H1 (cell line): Measurements from ENCODE around the gene PDPK1. TPM values are rescaled to one million over a fixed set of nuclear protein-coding genes. Genes with fewer than 3 reads are reported as not detected.

Experiments used
- ATF3 ChIP-seq: IDR thresholded peaks from 2 replicates; pipeline ENCODE4 v1.6.1; 2011; ENCODE audit warnings: low read depth, mild to moderate bottlenecking, low read length; ENCODE audit not compliant: insufficient read depth
- BCL11A ChIP-seq, 2 experiments: IDR thresholded peaks; one replicate each; pipeline ENCODE4 v1.6.1; 2011; ENCODE audit warnings: low read depth in 2 of 2, low read length in 2 of 2, mild to moderate bottlenecking in 2 of 2
- CBX5 ChIP-seq: fragments of 300-800, 300-1000 bp; sonication (generic); IDR thresholded peaks from 2 replicates; pipeline ENCODE4 v1.7.1; 2016; ENCODE audit warnings: antibody characterized with exemption, low read length, low read depth
- CBX8 ChIP-seq: fragments of 300-800, 300-1000 bp; sonication (generic); IDR thresholded peaks from 2 replicates; pipeline ENCODE4 v1.7.1; 2016; ENCODE audit warnings: low read depth, low read length, borderline replicate concordance
- CHD1 ChIP-seq: IDR thresholded peaks from 2 replicates; pipeline ENCODE4 v1.6.1; 2012; ENCODE audit warnings: low read depth, low read length, improper control_type of control experiment
- EP300 ChIP-seq, 2 experiments: IDR thresholded peaks; 1 replicate in 1 of 2; 2 replicates in 1 of 2; pipeline ENCODE4 v1.6.1; 2011 to 2012; ENCODE audit warnings: low read depth in 2 of 2, low read length in 2 of 2, mild to moderate bottlenecking in 2 of 2, borderline replicate concordance in 1 of 2, inconsistent platforms in 1 of 2, moderate library complexity in 1 of 2
- FOSL1 ChIP-seq: IDR thresholded peaks from 2 replicates; pipeline ENCODE4 v1.6.1; 2011; ENCODE audit warnings: mild to moderate bottlenecking, low read depth, low read length, moderate library complexity; ENCODE audit not compliant: insufficient read depth
- GTF2F1 ChIP-seq: IDR thresholded peaks from 2 replicates; pipeline ENCODE4 v1.6.1; 2012; ENCODE audit warnings: low read depth, low read length, improper control_type of control experiment, borderline replicate concordance
- KDM1A ChIP-seq: fragments of 200-600, 300-600 bp; sonication (generic); IDR thresholded peaks from 2 replicates; pipeline ENCODE4 v1.7.1; 2016; ENCODE audit warnings: mild to moderate bottlenecking, low read length, borderline replicate concordance
- KDM4A ChIP-seq: IDR thresholded peaks from one replicate; pipeline ENCODE4 v1.7.1; 2012; ENCODE audit warnings: low read depth, mild to moderate bottlenecking, moderate library complexity, low read length, inconsistent platforms; ENCODE audit not compliant: severe bottlenecking
- MAX ChIP-seq: IDR thresholded peaks from 2 replicates; pipeline ENCODE4 v1.6.1; 2012; ENCODE audit warnings: inconsistent platforms
- POLR2A ChIP-seq, 2 experiments: IDR thresholded peaks; 1 replicate in 1 of 2; 2 replicates in 1 of 2; pipeline ENCODE4 v1.6.1; 2011; ENCODE audit warnings: low read depth in 2 of 2, low read length in 2 of 2, mild to moderate bottlenecking in 2 of 2; ENCODE audit errors: control extremely low read depth in 1 of 2
- POU5F1 ChIP-seq: IDR thresholded peaks from 2 replicates; pipeline ENCODE4 v1.6.1; 2011; ENCODE audit warnings: low read depth, mild to moderate bottlenecking, low read length, moderate library complexity
- RBBP5 ChIP-seq: IDR thresholded peaks from 2 replicates; pipeline ENCODE4 v1.7.1; 2012; ENCODE audit warnings: low read depth, mild to moderate bottlenecking, inconsistent platforms, low read length, moderate library complexity, borderline replicate concordance
- RNF2 ChIP-seq: fragments of 200-900, 300-1000 bp; sonication (generic); IDR thresholded peaks from 2 replicates; pipeline ENCODE4 v1.7.1; 2016; ENCODE audit warnings: borderline replicate concordance, low read depth, mild to moderate bottlenecking, antibody characterized with exemption, low read length; ENCODE audit not compliant: poor library complexity, severe bottlenecking; ENCODE audit errors: missing control alignments
- RXRA ChIP-seq: IDR thresholded peaks from 2 replicates; pipeline ENCODE4 v1.6.1; 2011; ENCODE audit warnings: low read depth, mild to moderate bottlenecking, low read length, moderate library complexity; ENCODE audit not compliant: insufficient read depth
- SIN3A ChIP-seq, 2 experiments: IDR thresholded peaks in 1 of 2; conservative IDR thresholded peaks in 1 of 2; 2 replicates each; pipeline ENCODE4 v1.6.1; 2011 to 2012; ENCODE audit warnings: low read length in 2 of 2, improper control_type of control experiment in 1 of 2, low read depth in 1 of 2, mild to moderate bottlenecking in 1 of 2
- SP4 ChIP-seq: IDR thresholded peaks from 2 replicates; pipeline ENCODE4 v1.6.1; 2012; ENCODE audit warnings: low read length, inconsistent platforms
- SUZ12 ChIP-seq: fragments of 200-600 bp; sonication (generic); IDR thresholded peaks from 2 replicates; pipeline ENCODE4 v1.6.1; 2012; ENCODE audit warnings: mild to moderate bottlenecking, inconsistent platforms, low read length, moderate library complexity, mixed read lengths
- TBP ChIP-seq: IDR thresholded peaks from 2 replicates; pipeline ENCODE4 v1.6.1; 2011; ENCODE audit warnings: low read depth, low read length, improper control_type of control experiment
- TCF12 ChIP-seq: IDR thresholded peaks from 2 replicates; pipeline ENCODE4 v1.6.1; 2011; ENCODE audit warnings: low read depth, mild to moderate bottlenecking, low read length
- TEAD4 ChIP-seq: IDR thresholded peaks from 2 replicates; pipeline ENCODE4 v1.6.1; 2012; ENCODE audit warnings: low read depth, low read length, inconsistent platforms, mixed read lengths
- polyA plus RNA-seq, 7 experiments: library from polyadenylated mRNA; depleted of rRNA in 3 of 7; stranded (reverse) in 5 of 7; unstranded in 2 of 7; fragments of >200 nt in 5 of 7; fragments of 200-250 nt in 2 of 7; gene quantifications; 1 replicate in 5 of 7; 2 replicates in 1 of 7; 4 replicates in 1 of 7; pipeline versions ENCODE4 v1.2.1 to v1.2.3, GENCODE V29; 2011 to 2013; ENCODE audit warnings: missing spikeins in 2 of 7, mixed read lengths in 2 of 7
- total RNA-seq: library from RNA; stranded (reverse); fragmentation: NEBNext Ultra II Directional; extraction: Animal tissue kit (Norgen Biotek cat#: 25700); gene quantifications from 2 replicates; pipeline ENCODE4 v1.2.1, GENCODE V29; 2021

Gene PDPK1
- total and polyA plus RNA-seq, 2 of the 8 experiments (the other 6 are each of a cell fraction or from before 2014, with no cell fraction given): 17.1 to 27.8 TPM

DNA sequence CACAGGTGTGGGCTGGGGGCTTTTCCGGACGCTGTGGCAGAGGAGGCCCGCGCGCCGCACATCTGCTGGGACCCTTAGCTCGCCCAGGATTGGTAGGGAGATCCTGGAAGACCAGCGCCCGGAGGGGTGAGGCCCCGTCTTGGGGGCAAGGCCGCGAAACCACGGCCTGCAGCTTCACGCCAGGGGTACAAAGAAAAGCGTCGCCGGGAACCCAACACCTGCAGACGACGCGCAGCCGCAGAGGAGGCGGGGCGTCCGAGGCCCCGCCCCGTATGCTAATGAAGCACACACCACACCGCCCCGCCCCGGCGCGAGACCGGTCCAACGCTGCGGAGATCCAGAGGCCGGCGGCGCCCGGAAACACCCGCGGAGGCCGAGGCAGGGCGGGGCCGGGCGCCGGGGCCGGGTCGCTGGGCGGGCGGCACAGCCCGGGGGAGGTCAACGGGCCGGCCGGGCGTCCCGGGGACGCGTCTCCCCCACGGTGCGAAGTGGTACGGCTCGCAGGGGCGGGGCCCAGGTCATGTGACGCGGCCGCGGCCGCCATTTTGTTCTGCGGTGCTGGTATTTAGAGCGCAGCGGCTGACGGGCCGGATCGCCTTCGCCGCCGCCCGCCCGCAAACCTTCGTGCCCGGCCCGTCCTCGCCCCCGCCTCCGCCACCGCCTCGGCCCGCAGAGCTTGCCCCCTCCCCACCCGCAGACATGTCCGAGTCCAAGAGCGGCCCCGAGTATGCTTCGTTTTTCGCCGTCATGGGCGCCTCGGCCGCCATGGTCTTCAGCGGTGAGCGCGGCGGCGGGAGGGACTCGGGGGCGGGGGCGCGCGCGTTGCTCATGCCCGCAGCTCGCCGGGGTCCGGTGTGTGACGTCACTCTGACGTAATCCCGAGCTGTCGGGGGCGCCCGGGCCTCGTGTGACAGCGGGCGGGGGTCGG is 24.2 kb upstream of the PDPK1 start, which contains the start of gene ATP6V0C (continued):
- TF ChIP-seq POU5F1: no peak
- no peak for TF ChIP-seq CBX5
- TF ChIP-seq BCL11A (IDR thresholded peaks at IDR 0.05; ENCODE audit: low read depth in 2 of 2, low read length in 2 of 2): no peak
- 0 out of 2 replicates have a peak, but pooled peaks have one; percentile 25 for TF ChIP-seq TCF12
- peak; percentile 84 for TF ChIP-seq TBP
- TF ChIP-seq SUZ12: no peak
- TF ChIP-seq SP4: peak; percentile 69; the same call in 1 of the 2 replicates
- TF ChIP-seq ATF3: no peak
- TF ChIP-seq POLR2A (IDR thresholded peaks at IDR 0.05; ENCODE audit: control extremely low read depth in 1 of 2, low read depth in 2 of 2, low read length in 2 of 2): peak in 1 of 2 experiments; percentile 95; a peak in 2 of 3 replicates
- TF ChIP-seq SIN3A (conservative IDR thresholded peaks at IDR 0.05 in 1 of 2, IDR thresholded peaks at IDR 0.05 in 1 of 2; ENCODE audit: low read depth in 1 of 2, low read length in 2 of 2): peak in 1 of 2 experiments; percentile 17; a peak in 2 of 4 replicates
- TF ChIP-seq RXRA: no peak
- TF ChIP-seq KDM4A: peak; percentile 81
- no peak for TF ChIP-seq KDM1A
- peak; percentile 20; the same call in 1 of the 2 replicates for TF ChIP-seq MAX
- no peak for TF ChIP-seq RNF2
- peak; percentile 78; the same call in 1 of the 2 replicates for TF ChIP-seq CHD1
- peak in 1 of 2 experiments; percentile 90; a peak in 2 of 3 replicates for TF ChIP-seq EP300 (IDR thresholded peaks at IDR 0.05; ENCODE audit: borderline replicate concordance in 1 of 2, low read depth in 2 of 2, low read length in 2 of 2)
- no peak for TF ChIP-seq FOSL1
- no peak for TF ChIP-seq CBX8
- no peak for TF ChIP-seq GTF2F1
- TF ChIP-seq RBBP5: 0 out of 2 replicates have a peak, but pooled peaks have one; percentile 34
- peak; percentile 70 for TF ChIP-seq TEAD4
